ENCODE data around the gene PKDCC.
"Not testable (repeated sequence)": the region's sequence is repeated elsewhere in the genome, so short reads cannot be mapped to it uniquely, and the experiment has no call there.

GRCh38 chr2:42085070-42085469 lies 37.2 kb downstream of the PKDCC start:
- not testable (repeated sequence) for TF ChIP-seq CTCF (IDR thresholded peaks at IDR 0.05); ZFX (IDR thresholded peaks at IDR 0.05; ENCODE audit: borderline replicate concordance)
